DOHH2 (cell line): ENCODE results near the gene SLC39A13.

Source experiments
- CTCF ChIP-seq: fragments of 200-600 bp; sonication (generic); IDR thresholded peaks from one replicate; pipeline ENCODE4 v1.5.1; 2014; ENCODE audit warnings: antibody characterized with exemption, mild to moderate bottlenecking, low read depth, low read length; ENCODE audit not compliant: poor library complexity, severe bottlenecking
- EZH2phosphoT487 ChIP-seq: fragments of 200-600 bp; sonication (generic); IDR thresholded peaks from 2 replicates; pipeline ENCODE4 v1.6.1; 2017; ENCODE audit warnings: borderline replicate concordance, mild to moderate bottlenecking, antibody characterized with exemption, low read length, moderate library complexity, mixed read lengths

- TF ChIP-seq CTCF (no peak), EZH2phosphoT487 (no peak)
These were observed 47.0 kb upstream of the SLC39A13 start for GRCh38 chr11:47361419-47361818.
